Measurements from ENCODE around the gene DCC.

- TF ChIP-seq POLR2AphosphoS5 (IDR thresholded peaks at IDR 0.05): no peak
- TF ChIP-seq, protein P1, sequence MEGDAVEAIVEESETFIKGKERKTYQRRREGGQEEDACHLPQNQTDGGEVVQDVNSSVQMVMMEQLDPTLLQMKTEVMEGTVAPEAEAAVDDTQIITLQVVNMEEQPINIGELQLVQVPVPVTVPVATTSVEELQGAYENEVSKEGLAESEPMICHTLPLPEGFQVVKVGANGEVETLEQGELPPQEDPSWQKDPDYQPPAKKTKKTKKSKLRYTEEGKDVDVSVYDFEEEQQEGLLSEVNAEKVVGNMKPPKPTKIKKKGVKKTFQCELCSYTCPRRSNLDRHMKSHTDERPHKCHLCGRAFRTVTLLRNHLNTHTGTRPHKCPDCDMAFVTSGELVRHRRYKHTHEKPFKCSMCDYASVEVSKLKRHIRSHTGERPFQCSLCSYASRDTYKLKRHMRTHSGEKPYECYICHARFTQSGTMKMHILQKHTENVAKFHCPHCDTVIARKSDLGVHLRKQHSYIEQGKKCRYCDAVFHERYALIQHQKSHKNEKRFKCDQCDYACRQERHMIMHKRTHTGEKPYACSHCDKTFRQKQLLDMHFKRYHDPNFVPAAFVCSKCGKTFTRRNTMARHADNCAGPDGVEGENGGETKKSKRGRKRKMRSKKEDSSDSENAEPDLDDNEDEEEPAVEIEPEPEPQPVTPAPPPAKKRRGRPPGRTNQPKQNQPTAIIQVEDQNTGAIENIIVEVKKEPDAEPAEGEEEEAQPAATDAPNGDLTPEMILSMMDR (IDR thresholded peaks at IDR 0.05): no peak
- TF ChIP-seq POLR2A (IDR thresholded peaks at IDR 0.05): no peak
Observed at GRCh38 chr18:52431683-52432082, 91.7 kb downstream of the DCC start.

Data from transverse colon (tissue), 4 donors.